H9 (cell line): Measurements from ENCODE around the gene SNX32. TPM values are rescaled to one million over a fixed set of nuclear protein-coding genes. Genes with fewer than 3 reads are reported as not detected.

Experiments used
- DNase-seq: peaks from one replicate; pipeline ENCODE4 v3.0.0-alpha.2; 2017
- H2AFZ ChIP-seq: one replicate; pipeline ENCODE4 v1.6.1; 2013; ENCODE audit warnings: mild to moderate bottlenecking, low read length, control low read depth, moderate library complexity
- H2AK5ac ChIP-seq: 2 replicates; pipeline ENCODE4 v1.6.1; 2013; ENCODE audit warnings: low read length, control low read depth, mixed read lengths; ENCODE audit not compliant: insufficient read length
- H2BK120ac ChIP-seq: one replicate; pipeline ENCODE4 v1.6.1; 2013; ENCODE audit warnings: low read depth, mild to moderate bottlenecking, low read length, control low read depth, inconsistent platforms; ENCODE audit not compliant: poor library complexity, severe bottlenecking
- H2BK12ac ChIP-seq: 2 replicates; pipeline ENCODE4 v1.6.1; 2013; ENCODE audit warnings: low read length, control low read depth, mixed read lengths, low read depth; ENCODE audit not compliant: insufficient read length
- H2BK15ac ChIP-seq: 2 replicates; pipeline ENCODE4 v1.6.1; 2013; ENCODE audit warnings: low read depth, low read length, control low read depth
- H2BK20ac ChIP-seq: one replicate; pipeline ENCODE4 v1.6.1; 2013; ENCODE audit warnings: low read depth, mild to moderate bottlenecking, low read length, control low read depth, inconsistent platforms; ENCODE audit not compliant: poor library complexity, severe bottlenecking
- H2BK5ac ChIP-seq: 2 replicates; pipeline ENCODE4 v1.6.1; 2013; ENCODE audit warnings: low read length, control low read depth, mixed read lengths; ENCODE audit not compliant: insufficient read length
- H3K14ac ChIP-seq: 2 replicates; pipeline ENCODE4 v1.6.1; 2013; ENCODE audit warnings: low read length, control low read depth; ENCODE audit not compliant: insufficient read depth
- H3K18ac ChIP-seq: 2 replicates; pipeline ENCODE4 v1.6.1; 2013; ENCODE audit warnings: low read depth, mild to moderate bottlenecking, mixed read lengths, low read length, control low read depth; ENCODE audit not compliant: insufficient read length
- H3K23ac ChIP-seq: 2 replicates; pipeline ENCODE4 v1.6.1; 2013; ENCODE audit warnings: low read length, control low read depth, mixed read lengths, low read depth; ENCODE audit not compliant: insufficient read length
- H3K23me2 ChIP-seq: 2 replicates; pipeline ENCODE4 v1.6.1; 2013; ENCODE audit warnings: low read depth, mild to moderate bottlenecking, mixed read lengths, low read length, control low read depth; ENCODE audit not compliant: insufficient read length, poor library complexity, severe bottlenecking
- H3K27ac ChIP-seq: 2 replicates; pipeline ENCODE4 v1.5.1; 2013; ENCODE audit warnings: low read length, control low read depth, mixed read lengths, low read depth; ENCODE audit not compliant: insufficient read length
- H3K27me3 ChIP-seq: 2 replicates; pipeline ENCODE4 v1.6.1; 2013; ENCODE audit warnings: low read length, control low read depth, inconsistent platforms; ENCODE audit not compliant: insufficient read depth
- H3K4ac ChIP-seq: 2 replicates; pipeline ENCODE4 v1.6.1; 2013; ENCODE audit warnings: low read depth, mild to moderate bottlenecking, control low read depth, inconsistent platforms, low read length, moderate library complexity
- H3K4me1 ChIP-seq: 2 replicates; pipeline ENCODE4 v1.6.1; 2013; ENCODE audit warnings: low read length, control low read depth, inconsistent platforms; ENCODE audit not compliant: insufficient read depth
- H3K4me2 ChIP-seq: 2 replicates; pipeline ENCODE4 v1.6.1; 2013; ENCODE audit warnings: low read length, control low read depth, mixed read lengths; ENCODE audit not compliant: insufficient read length, insufficient read depth
- H3K56ac ChIP-seq: 2 replicates; pipeline ENCODE4 v1.6.1; 2013; ENCODE audit warnings: low read depth, mild to moderate bottlenecking, mixed read lengths, low read length, control low read depth; ENCODE audit not compliant: insufficient read length
- H3K79me1 ChIP-seq: 2 replicates; pipeline ENCODE4 v1.6.1; 2013; ENCODE audit warnings: low read depth, mild to moderate bottlenecking, moderate library complexity, low read length, control low read depth, inconsistent platforms; ENCODE audit not compliant: insufficient read depth, poor library complexity, severe bottlenecking
- H3K79me2 ChIP-seq: 2 replicates; pipeline ENCODE4 v1.6.1; 2013; ENCODE audit warnings: low read length, control low read depth, inconsistent platforms; ENCODE audit not compliant: insufficient read depth
- H3K9ac ChIP-seq: 2 replicates; pipeline ENCODE4 v1.6.1; 2013; ENCODE audit warnings: low read length, control low read depth, mixed read lengths; ENCODE audit not compliant: insufficient read length; ENCODE audit errors: extremely low read depth
- H3K9me3 ChIP-seq: one replicate; pipeline ENCODE4 v1.6.1; 2013; ENCODE audit warnings: low read depth, low read length, inconsistent platforms; ENCODE audit not compliant: control insufficient read depth
- H3T11ph ChIP-seq: one replicate; pipeline ENCODE4 v1.6.1; 2013; ENCODE audit warnings: mild to moderate bottlenecking, low read length, control low read depth, inconsistent platforms
- H4K20me1 ChIP-seq: one replicate; pipeline ENCODE4 v1.6.1; 2013; ENCODE audit not compliant: control insufficient read depth, insufficient read length, insufficient read depth
- H4K5ac ChIP-seq: 2 replicates; pipeline ENCODE4 v1.6.1; 2013; ENCODE audit warnings: low read depth, mild to moderate bottlenecking, mixed read lengths, low read length, control low read depth; ENCODE audit not compliant: insufficient read length
- H4K8ac ChIP-seq: replicated peaks from 2 replicates; pipeline ENCODE4 v1.6.1; 2013; ENCODE audit warnings: low read length, control low read depth, mixed read lengths, low read depth; ENCODE audit not compliant: insufficient read length
- H4K91ac ChIP-seq: 2 replicates; pipeline ENCODE4 v1.6.1; 2013; ENCODE audit warnings: low read depth, mild to moderate bottlenecking, moderate library complexity, mixed read lengths, low read length, control low read depth; ENCODE audit not compliant: insufficient read length
- H3K27ac Mint-ChIP-seq, 3 experiments: 2 replicates in 2 of 3; 3 replicates in 1 of 3; pipeline ENCODE4 v1.8.0; 2020 to 2021; ENCODE audit warnings: mixed read lengths in 3 of 3, mild to moderate bottlenecking in 1 of 3, moderate library complexity in 1 of 3
- H3K27me3 Mint-ChIP-seq: 2 replicates; pipeline ENCODE4 v1.8.0; 2021; ENCODE audit warnings: low read depth, mild to moderate bottlenecking, moderate library complexity, mixed read lengths
- H3K36me3 Mint-ChIP-seq, 3 experiments: 2 replicates in 2 of 3; 3 replicates in 1 of 3; pipeline ENCODE4 v1.8.0; 2020 to 2021; ENCODE audit warnings: low read depth in 3 of 3, mixed read lengths in 3 of 3; ENCODE audit not compliant: insufficient read depth in 1 of 3
- H3K4me1 Mint-ChIP-seq, 2 experiments: 2 replicates each; pipeline ENCODE4 v1.8.0; 2020; ENCODE audit warnings: mixed read lengths in 2 of 2
- H3K4me3 Mint-ChIP-seq, 2 experiments: 2 replicates in 1 of 2; 3 replicates in 1 of 2; pipeline ENCODE4 v1.8.0; 2020 to 2021; ENCODE audit warnings: mild to moderate bottlenecking in 2 of 2, mixed read lengths in 2 of 2, moderate library complexity in 1 of 2
- H3K9me3 Mint-ChIP-seq, 2 experiments: 2 replicates in 1 of 2; 3 replicates in 1 of 2; pipeline ENCODE4 v1.8.0; 2020; ENCODE audit warnings: mild to moderate bottlenecking in 2 of 2, mixed read lengths in 2 of 2, moderate library complexity in 1 of 2
- CTCF ChIP-seq: fragments of 200-600 bp; sonication (generic); conservative IDR thresholded peaks from 3 replicates; pipeline ENCODE4 v1.8.0; 2021; ENCODE audit warnings: antibody characterized with exemption, mild to moderate bottlenecking
- WGBS: extraction: QIAGEN DNeasy Blood & Tissue Kit; methylation state at CpG from one replicate; pipeline ENCODE4 v1.1.7; 2013; ENCODE audit warnings: missing lambda C conversion rate, low lambda C conversion rate, mixed read lengths; ENCODE audit not compliant: insufficient read length; ENCODE audit errors: extremely low coverage; 5-methylcytosine and 5-hydroxymethylcytosine counted together
- total RNA-seq: library from RNA; stranded (reverse); gene quantifications from 2 replicates; pipeline ENCODE4 v1.2.1, GENCODE V29; 2021

Gene SNX32
- total RNA-seq, 1 experiment from 2014 or later, result 1.2 TPM

- Histone ChIP-seq H3K27ac (no peak overlapping the region), H3K4me2 (no peak overlapping the region), H3K4me1 (no peaks in the 10 kb centered on the region), H3K18ac (no peak overlapping the region), H3K56ac (no peak overlapping the region), H2BK5ac (no peak overlapping the region), H3K23me2 (peaks cover 20% of the 10 kb centered on the region), H2BK20ac (no peak overlapping the region), H4K5ac (no peak overlapping the region), H2BK12ac (no peak overlapping the region), H3K4ac (no peak overlapping the region), H3K23ac (no peak overlapping the region), H2BK15ac (no peak overlapping the region), H2AK5ac (no peak overlapping the region), H3K27me3 (peaks cover 5% of the 10 kb centered on the region; the same call in 1 of the 2 replicates), H3K9ac (no peak overlapping the region), H2AFZ (no peak overlapping the region), H3K79me2 (no peaks in the 10 kb centered on the region; the same call in 1 of the 2 replicates), H4K20me1 (no peaks in the 10 kb centered on the region), H3T11ph (no peak overlapping the region), H2BK120ac (no peak overlapping the region), H3K79me1 (no peaks in the 10 kb centered on the region), H3K9me3 (no peaks in the 10 kb centered on the region), H4K91ac (no peak overlapping the region), H4K8ac (no peak overlapping the region), H3K14ac (no peak overlapping the region)
- no peak for TF ChIP-seq CTCF
- Mint-ChIP-seq H3K9me3 (no peaks in the 10 kb centered on the region), H3K27me3 (peaks cover 29% of the 10 kb centered on the region), H3K4me3 (no peak overlapping the region), H3K27ac (no peak overlapping the region; a peak in 1 of 7 replicates), H3K4me1 (peaks cover 21 to 29% of the 10 kb centered on the region in 2 experiments), H3K36me3 (peaks cover 0 to 37% (median 0%) of the 10 kb centered on the region in 3 experiments; a peak in 2 of 7 replicates)
- DNase-seq, result no peak
- WGBS, result no CpG with 5 or more reads among the region's 5 CpGs
Observed at GRCh38 chr11:65895482-65895981, 61.8 kb downstream of the SNX32 start.
